HTERT RPE-1 (cell line): ENCODE data around the gene MIEN1.
"Not testable (repeated sequence)": the region's sequence is repeated elsewhere in the genome, so short reads cannot be mapped to it uniquely, and the experiment has no call there.

Experiments
- in situ Hi-C: fragments of 300-500 bp; cut with MboI; formaldehyde crosslinking; loops from 4 replicates; pipeline ENCODE4 v1.14.3; 2020; ENCODE audit warnings: low sequenced_read_pairs

The MIEN1 gene

DNA sequence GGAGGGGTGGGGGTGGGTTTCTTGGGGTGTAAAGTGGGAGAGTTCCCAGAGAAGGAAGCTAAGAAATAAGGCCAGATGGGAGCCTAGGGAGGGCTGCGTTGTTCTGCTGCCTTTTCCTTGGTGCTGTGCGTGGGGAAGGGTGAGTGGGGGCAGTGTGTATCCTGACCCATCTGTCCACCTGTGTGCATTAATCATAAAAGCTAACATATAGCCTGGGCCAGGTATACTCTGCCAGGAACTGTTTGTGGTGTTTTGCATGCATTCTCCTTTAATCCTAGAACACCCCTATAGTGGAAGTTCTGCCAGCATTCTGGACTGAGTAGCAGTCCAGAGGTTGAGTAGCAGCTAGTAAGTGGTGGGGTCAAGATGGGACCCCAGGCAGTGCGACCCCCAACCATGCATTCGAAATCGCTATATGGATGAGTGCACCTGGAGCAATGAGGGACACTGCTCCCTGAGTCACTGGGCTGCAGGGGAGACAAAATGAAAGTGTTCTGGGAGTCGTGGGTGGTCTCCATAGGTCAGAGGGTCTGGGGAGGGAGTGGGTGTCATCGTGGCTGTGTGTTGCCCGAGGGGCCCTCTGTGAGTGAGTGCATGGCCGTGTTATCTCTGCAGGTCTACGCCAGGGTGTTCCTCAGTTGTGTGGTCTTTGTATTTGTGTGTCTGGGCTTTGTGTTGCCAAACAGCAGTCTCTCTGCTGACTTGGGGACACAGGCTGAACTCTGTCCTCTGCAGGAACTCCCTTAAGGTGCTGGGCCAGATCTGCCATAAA is 29.1 kb downstream of the MIEN1 start:
- in situ Hi-C loops: no loop called here

DNA sequence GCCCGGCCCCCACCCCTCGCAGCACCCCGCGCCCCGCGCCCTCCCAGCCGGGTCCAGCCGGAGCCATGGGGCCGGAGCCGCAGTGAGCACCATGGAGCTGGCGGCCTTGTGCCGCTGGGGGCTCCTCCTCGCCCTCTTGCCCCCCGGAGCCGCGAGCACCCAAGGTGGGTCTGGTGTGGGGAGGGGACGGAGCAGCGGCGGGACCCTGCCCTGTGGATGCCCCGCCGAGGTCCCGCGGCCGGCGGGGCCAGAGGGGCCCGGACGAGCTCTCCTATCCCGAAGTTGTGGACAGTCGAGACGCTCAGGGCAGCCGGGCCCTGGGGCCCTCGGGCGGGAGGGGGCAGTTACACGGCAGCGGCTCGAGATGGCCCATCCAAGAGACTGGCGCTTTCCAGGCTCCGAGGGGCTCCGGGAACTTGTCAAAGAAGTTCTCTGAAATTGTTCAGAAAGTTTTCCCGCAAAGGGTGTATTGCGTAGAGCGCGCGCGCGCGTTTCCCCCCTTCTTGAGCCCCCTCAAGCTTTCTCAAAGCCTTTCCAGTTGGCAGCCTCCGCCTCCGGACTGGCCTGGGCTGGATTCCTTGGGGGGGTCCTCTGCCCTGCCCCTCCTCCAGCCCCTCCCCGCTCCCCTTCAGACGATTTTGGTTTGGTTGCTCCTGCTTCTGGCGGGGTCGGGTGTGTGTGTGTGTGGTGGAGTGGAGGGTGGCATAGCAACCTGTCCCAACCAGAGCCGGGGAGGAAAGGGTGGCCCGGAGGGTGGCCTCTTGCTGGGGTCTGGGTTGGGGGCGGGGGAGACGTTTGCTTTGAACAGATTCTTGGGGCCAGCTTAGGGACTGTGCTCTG is 30.0 kb downstream of the MIEN1 start:
- in situ Hi-C loops: no loop called here

DNA sequence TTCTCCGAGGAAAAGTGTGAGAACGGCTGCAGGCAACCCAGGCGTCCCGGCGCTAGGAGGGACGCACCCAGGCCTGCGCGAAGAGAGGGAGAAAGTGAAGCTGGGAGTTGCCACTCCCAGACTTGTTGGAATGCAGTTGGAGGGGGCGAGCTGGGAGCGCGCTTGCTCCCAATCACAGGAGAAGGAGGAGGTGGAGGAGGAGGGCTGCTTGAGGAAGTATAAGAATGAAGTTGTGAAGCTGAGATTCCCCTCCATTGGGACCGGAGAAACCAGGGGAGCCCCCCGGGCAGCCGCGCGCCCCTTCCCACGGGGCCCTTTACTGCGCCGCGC is 30.5 kb downstream of the MIEN1 start, which contains the start of gene ERBB2:
TSS of gene ERBB2 (plus strand) at position 247 of the 330 bp plus-strand sequence. CDS start 175 bp downstream, outside the sequence.
- in situ Hi-C loops: no loop called here

GRCh38 chr17:39699157-39699817 is 31.0 kb downstream of the MIEN1 start:
- in situ Hi-C loops: not testable (repeated sequence)

GRCh38 chr17:39697961-39698360 is 32.4 kb downstream of the MIEN1 start:
- in situ Hi-C loops: no loop called here

DNA sequence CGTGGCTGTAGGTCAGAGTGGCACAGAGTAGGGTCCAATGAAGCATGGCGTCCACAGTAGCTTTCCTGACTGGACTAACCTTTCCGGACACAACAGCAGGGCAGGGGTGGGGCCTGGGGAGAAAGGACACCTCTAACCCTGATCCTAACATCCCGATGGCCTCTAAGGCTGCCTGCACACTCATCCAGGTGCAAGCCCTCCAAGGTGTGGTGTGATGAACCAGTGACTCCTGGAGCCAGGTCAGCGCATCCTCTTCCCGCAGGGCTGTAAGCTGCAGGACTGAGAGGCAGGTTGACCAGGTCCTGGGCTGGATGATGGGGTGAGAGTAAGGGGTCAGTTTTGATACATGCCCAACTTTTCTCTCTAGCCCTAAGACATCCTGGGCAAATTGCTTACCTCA is 33.6 kb downstream of the MIEN1 start:
- in situ Hi-C loops: no loop called here

- in situ Hi-C loops: no loop called here
Measured at GRCh38 chr17:39695089-39695474, 35.2 kb downstream of the MIEN1 start.

GRCh38 chr17:39694593-39694992 is 35.7 kb downstream of the MIEN1 start:
- in situ Hi-C loops: no loop called here

GRCh38 chr17:39688945-39689344 is 41.4 kb downstream of the MIEN1 start:
- in situ Hi-C loops: no loop called here

GRCh38 chr17:39688475-39688835 is 41.9 kb downstream of the MIEN1 start:
- in situ Hi-C loops: no loop called here

- in situ Hi-C loops: no loop called here
Measured at GRCh38 chr17:39687546-39688474, 42.5 kb downstream of the MIEN1 start, which contains the start of gene PGAP3. PGAP3 (minus strand) TSS chr17:39688057; CDS start chr17:39688014, 43 bp downstream.

GRCh38 chr17:39687101-39687545 is 43.2 kb downstream of the MIEN1 start:
- in situ Hi-C loops: no loop called here

DNA sequence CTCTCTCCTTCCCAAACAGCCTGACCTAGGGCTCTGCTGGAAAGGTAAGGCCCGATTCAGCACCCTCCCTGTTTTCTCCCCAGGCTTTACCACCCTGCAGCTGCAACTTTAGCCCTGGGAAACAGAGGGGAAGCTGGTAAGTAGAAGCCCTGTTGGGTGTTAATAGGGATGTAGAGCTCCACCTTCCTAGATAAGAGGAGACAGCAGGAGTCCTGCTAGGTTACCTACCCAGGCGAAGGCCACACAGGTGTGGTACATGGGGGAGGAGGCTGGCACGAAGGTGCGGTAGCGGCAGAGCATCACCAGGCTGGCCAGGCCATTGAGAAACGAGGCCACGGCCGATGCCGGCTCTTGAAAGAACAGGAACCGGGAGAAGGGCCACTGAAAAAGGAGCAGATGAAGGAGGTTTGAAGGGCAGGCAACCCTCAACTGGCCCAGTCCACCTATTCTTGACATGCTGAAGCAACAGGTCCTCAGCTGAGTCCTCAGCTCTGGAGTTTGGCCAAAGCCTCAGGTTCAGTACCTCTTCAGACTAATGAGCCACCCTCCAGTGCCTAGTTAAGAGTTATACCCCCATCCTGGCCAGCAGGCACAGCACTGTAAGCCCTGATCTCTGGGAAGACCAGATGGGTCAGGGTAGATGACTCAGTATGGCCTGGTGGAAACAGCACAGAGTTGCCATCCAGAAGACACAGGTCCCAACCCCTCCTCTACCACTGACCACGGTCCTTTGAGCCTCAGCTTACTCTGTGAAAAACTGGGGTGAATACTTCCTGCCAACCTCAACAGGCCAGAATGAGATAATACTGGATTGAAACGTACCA is 45.8 kb downstream of the MIEN1 start:
- in situ Hi-C loops: no loop called here

DNA sequence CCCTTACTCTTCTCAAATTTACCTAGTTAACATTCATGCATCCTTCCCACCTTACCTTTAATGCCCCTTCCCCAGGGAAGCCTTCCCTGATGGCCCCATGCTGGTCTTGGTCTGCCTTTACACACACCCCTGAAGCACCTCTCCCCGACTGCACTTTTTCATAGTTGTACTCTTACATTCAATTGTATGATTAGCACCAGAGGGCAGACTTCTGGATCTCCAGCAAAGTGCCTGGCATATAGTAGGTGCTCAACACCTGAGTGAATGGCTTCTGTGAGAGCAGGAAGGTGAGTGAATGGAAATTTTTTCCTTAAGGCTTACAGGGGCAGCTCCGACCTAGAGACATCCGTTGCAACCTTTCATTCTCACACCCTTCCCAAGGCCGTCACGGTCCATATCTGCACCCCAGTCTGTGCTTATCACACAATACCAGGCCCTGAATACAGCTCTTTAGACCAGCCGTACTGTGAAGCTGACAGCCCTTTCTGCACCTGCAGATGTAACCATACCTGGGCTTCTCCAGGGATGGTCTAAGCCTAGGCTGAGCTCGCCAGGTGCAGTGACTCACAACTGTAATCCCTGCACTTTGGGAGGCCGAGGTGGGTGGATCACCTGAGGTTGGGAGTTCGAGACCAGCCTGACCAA is 46.9 kb downstream of the MIEN1 start:
- in situ Hi-C loops: no loop called here

DNA sequence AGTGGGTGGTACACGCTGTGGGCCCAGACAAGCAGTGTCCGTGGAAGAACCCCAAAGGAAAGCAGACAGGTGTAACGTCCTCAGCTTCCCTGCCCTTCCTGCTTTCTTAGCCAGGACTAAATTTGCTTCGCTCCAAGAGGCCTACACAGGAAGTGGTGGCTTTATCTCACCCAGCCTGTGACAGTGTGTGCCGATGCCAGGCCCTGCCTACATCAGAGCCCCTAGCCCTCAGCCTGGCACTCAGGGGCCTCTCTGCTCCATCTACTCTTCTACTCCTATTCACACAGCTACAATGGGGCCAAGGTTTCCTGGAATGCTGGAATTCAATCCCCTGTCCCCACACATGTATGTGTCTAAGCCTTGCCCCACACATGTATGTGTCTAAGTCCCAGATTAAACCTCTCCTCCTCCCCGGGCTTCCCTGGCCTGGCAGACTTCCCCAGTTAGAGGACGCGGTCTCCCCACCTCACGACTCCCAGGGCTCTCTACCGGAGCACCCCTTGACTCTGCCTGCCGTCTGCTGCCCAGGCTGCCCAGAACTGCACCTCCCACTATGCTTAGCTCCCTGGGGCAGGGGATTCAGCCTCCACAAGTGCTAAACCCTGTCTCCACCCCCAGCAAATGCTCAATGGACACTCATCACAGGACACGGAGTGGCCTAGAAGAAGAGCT is 50.7 kb downstream of the MIEN1 start:
- in situ Hi-C loops: no loop called here
